GM12874 (cell line): Measurements from ENCODE around the gene BCL2.
A peak's percentile ranks its signal among the peaks of the same experiment; 100 is the strongest.

Experiments used
- TF ChIP-seq, protein P1 (sequence below): IDR thresholded peaks from 2 replicates; pipeline ENCODE4 v1.5.1; 2011; ENCODE audit warnings: low read depth, mild to moderate bottlenecking, control low read depth, low read length, moderate library complexity; ENCODE audit not compliant: insufficient read depth

Gene BCL2

DNA sequence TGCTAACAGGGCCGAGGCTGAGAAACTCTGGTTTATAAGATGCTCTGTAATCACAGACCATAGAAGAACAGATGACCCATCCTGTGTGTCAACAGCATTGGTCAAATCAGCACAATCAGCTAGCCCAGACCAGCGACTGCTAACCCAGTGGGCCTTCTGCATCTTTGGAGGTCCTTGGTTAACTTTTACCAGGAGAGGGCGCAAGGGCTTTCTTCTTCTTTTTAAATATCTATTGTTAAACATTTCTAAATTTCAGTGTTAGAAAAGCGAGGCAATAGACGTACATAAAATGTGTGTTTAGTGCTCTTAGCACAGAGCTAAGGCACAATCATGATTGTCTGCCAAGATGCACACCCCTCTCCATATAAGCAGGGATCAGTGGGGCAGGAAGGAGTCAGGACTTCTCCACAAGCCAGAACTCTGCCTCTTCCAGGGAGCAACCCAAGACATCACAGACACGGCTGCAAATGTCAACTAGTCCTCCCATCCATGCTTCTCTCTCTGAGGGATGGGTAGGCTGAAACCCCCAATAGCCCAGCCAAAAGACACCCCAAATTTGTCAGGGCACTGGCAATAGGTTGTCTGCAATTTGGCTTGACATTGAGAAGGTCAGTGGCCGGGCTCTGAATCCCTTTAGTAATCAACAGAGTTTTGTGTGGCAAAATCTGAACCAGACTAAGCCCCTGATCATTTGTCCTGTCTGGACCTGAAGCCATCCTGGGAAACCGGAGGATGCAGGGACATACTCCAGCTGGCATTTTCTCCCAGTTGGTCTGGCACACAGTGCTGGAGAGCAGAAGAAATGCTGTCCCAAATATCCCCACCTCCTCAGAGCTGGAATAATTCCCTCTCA, 188.2 kb downstream of the BCL2 start:
- TF ChIP-seq, protein P1, sequence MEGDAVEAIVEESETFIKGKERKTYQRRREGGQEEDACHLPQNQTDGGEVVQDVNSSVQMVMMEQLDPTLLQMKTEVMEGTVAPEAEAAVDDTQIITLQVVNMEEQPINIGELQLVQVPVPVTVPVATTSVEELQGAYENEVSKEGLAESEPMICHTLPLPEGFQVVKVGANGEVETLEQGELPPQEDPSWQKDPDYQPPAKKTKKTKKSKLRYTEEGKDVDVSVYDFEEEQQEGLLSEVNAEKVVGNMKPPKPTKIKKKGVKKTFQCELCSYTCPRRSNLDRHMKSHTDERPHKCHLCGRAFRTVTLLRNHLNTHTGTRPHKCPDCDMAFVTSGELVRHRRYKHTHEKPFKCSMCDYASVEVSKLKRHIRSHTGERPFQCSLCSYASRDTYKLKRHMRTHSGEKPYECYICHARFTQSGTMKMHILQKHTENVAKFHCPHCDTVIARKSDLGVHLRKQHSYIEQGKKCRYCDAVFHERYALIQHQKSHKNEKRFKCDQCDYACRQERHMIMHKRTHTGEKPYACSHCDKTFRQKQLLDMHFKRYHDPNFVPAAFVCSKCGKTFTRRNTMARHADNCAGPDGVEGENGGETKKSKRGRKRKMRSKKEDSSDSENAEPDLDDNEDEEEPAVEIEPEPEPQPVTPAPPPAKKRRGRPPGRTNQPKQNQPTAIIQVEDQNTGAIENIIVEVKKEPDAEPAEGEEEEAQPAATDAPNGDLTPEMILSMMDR: peak; percentile 47

DNA sequence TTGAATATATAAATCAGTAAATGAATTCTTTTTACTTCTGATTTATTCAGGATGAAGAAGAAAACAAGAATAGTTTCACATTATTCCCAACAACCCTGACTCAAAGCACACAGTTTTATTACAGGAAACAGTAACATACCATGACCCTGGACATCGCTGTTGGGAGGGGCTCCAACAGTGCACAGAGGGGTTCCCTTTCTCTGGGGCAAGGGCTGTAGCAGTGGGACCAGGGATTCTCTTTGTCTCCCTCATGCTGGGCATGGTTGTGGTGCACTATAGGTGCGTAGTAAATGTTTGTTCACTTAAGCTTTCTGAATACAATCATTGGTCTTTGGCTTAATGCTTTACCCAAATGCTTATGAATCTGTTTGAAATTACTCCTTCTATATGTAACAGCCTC, 189.4 kb downstream of the BCL2 start:
- TF ChIP-seq, protein P1: no peak

DNA sequence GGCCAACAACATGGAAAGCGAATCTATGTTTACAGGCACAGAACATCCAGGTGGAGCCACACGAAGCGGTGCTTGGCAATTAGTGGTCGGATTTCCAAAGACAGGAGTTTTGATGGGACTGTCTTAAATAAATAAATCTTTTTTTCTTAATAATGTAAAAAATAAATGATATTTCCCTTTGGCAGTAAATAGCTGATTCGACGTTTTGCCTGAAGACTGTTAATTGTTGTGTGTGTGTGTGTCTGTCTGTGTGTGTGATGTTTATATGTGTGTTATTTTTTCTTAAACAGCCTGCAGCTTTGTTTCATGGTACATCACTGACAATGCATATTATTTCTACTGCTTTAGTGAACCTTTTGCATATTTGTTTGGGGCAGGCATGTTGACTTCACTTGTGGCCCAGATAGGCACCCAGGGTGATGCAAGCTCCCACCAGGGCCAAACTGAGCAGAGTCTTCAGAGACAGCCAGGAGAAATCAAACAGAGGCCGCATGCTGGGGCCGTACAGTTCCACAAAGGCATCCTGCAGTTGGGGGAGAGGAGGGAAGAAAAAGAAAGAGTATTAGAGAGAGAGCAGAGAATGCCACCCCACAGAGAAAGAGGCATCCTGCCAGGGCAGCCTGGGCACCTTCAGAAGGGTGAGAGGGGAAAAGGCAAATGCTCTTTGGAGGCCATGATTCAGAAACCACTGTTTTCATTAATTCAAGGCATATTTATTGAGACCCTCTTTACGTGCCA, 191.2 kb downstream of the BCL2 start:
- TF ChIP-seq, protein P1: no peak

DNA sequence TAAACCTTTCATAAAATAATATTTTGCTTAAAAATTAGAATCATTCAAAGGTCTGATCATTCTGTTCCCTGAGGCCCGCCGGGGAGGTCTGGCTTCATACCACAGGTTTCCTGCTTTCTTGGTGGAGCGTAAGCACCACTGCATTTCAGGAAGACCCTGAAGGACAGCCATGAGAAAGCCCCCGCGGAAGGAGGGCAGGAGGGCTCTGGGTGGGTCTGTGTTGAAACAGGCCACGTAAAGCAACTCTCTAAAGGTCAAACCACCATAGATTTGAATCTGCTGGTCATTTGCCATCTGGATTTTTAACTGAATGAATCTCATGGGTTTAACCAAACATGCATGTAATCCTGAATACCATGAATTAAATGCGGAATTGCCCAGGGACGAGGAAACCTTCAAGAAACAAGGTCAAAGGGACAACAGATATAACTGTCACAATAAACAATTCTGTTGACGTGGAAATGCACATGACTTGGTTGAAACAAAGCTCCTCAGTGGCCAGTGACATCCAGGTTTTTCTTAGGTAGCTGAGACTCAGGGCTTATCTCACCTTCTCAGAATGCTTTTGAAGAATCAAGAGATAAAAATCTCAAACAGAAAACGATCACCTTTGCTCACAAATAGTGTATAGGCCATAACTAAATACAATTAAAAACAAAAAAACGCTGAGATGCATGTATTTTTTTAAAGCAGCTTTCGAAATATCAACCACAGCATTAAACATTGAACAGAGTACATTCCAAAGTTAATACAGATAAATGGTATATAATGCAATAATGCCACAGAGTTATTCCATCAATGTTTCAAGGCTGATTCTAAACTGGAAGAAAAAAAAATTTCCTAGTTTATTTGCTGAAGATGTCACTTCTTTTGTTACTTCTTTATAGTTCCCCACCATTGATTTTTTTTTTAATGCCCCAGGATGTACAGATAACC, 193.2 kb downstream of the BCL2 start:
- TF ChIP-seq, protein P1: no peak

DNA sequence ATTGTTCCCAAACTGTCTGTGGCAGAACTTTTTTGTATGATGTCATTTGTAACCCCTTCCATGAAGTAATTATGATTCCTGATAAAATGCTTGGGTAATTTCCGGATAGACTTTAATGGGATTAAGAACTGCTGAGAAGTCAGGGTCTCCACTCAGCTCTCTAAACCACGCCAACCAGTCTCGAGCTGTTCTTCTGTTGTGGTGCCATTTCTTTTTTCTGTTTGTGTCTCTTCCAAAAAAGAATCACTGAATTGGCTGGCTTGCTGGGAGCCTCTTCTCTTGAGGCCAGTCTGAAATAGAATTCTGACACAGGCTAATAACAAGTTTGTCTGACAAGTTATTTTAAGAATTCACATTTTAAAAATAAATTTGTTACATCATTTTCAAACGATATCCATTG, 198.9 kb downstream of the BCL2 start:
- TF ChIP-seq, protein P1: no peak

DNA sequence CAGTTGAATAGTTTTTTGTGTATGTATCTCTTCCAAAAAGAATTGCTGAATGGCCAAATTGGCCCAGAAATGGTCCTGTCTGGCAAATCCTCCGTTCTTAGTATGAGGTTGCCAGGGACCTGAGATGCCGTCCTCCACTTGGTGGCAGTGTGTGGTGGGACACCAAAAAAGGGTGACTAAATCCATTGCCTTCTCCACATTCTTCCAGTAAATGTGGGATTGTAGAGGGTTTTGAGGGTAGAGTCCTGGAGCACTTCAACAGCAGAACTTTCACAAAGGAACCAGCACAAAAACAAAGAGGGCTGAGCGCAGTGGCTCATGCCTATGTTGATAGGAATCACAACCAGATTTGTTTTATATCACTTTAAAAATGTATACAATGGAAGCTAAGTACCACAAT, 199.9 kb downstream of the BCL2 start:
- TF ChIP-seq, protein P1: peak; percentile 47
